Aorta (tissue), 5 donors: ENCODE results near the gene SLC7A7. TPM values are rescaled to one million over a fixed set of nuclear protein-coding genes. Genes with fewer than 3 reads are reported as not detected.
"Not testable (repeated sequence)": the region's sequence is repeated elsewhere in the genome, so short reads cannot be mapped to it uniquely, and the experiment has no call there.

Experiments used
- ATAC-seq: fragments of 200-7000 bp; cut with Tn5 transposase; one replicate; pipeline ENCODE4 v1.9.1; 2022; ENCODE audit warnings: moderate library complexity; ENCODE audit not compliant: low FRiP score
- DNase-seq, 2 donors: peaks; one replicate each; pipeline ENCODE4 v3.0.0-alpha.2; 2020
- H3K27ac ChIP-seq, 2 donors: one replicate each; pipeline ENCODE4 v1.5.1; 2013; ENCODE audit warnings: low read length in 2 of 2, mild to moderate bottlenecking in 2 of 2, moderate library complexity in 2 of 2, control low read depth in 1 of 2, inconsistent platforms in 1 of 2, low read depth in 1 of 2
- H3K27me3 ChIP-seq, 2 donors: one replicate each; pipeline ENCODE4 v1.6.1; 2013; ENCODE audit warnings: control low read depth in 1 of 2, low read length in 1 of 2, mild to moderate bottlenecking in 1 of 2, moderate library complexity in 1 of 2; ENCODE audit not compliant: insufficient read depth in 2 of 2, control insufficient read depth in 1 of 2
- H3K36me3 ChIP-seq, 2 donors: one replicate each; pipeline ENCODE4 v1.6.1; 2013; ENCODE audit warnings: control low read depth in 1 of 2, low read length in 1 of 2, mild to moderate bottlenecking in 1 of 2; ENCODE audit not compliant: insufficient read depth in 2 of 2, control insufficient read depth in 1 of 2
- H3K4me1 ChIP-seq, 2 donors: one replicate each; pipeline ENCODE4 v1.6.1; 2013; ENCODE audit warnings: low read length in 2 of 2, control low read depth in 1 of 2, mild to moderate bottlenecking in 1 of 2, moderate library complexity in 1 of 2; ENCODE audit not compliant: insufficient read depth in 2 of 2, control insufficient read depth in 1 of 2
- H3K4me3 ChIP-seq, 2 donors: one replicate each; pipeline ENCODE4 v1.5.1; 2013; ENCODE audit warnings: low read length in 2 of 2, control low read depth in 1 of 2, mild to moderate bottlenecking in 1 of 2
- H3K9me3 ChIP-seq: one replicate; pipeline ENCODE4 v1.6.1; 2013; ENCODE audit warnings: mild to moderate bottlenecking, low read length; ENCODE audit not compliant: control insufficient read depth
- WGBS, 2 donors: extraction: QIAGEN DNeasy Blood & Tissue Kit; methylation state at CpG; one replicate each; pipeline ENCODE4 v1.1.7; 2013; 5-methylcytosine and 5-hydroxymethylcytosine counted together
- intact Hi-C, 2 donors: fragments of 100-400 bp; cut with DNase I; formaldehyde crosslinking; loops; one replicate each; pipeline versions ENCODE4 v1.14.2 to v1.15.0; 2022
- polyA plus RNA-seq, 2 donors: library from polyadenylated mRNA; stranded (reverse); fragments of 200-250 nt; gene quantifications; one replicate each; pipeline ENCODE4 v1.2.3, GENCODE V29; 2013
- total RNA-seq, 2 donors: library from RNA; stranded (reverse); fragmentation: NEBNext Ultra II Directional; extraction: Animal tissue kit (Norgen Biotek cat#: 25700); gene quantifications; one replicate each; pipeline ENCODE4 v1.2.1, GENCODE V29; 2021
- donor health status: healthy with polysubstance abuse.
- donor health status: Bipolar disorder and iron deficiency.
- donor health status: DM: no; HTN: no; CAD: no.
- donor health status: DM: no; HTN: no; CAD: no.
- donor health status: DM: yes; HTN: yes; CAD: no.

SLC7A7 gene
- total and polyA plus RNA-seq, 4 donors: 15.4 to 44.2 (median 16.7) TPM

GRCh38 chr14:22805235-22805634 is 10.0 kb downstream of the SLC7A7 start:
- H3K4me1 ChIP-seq, intact Hi-C loops, H3K4me3 ChIP-seq, H3K9me3 ChIP-seq, H3K27me3 ChIP-seq, ATAC-seq, H3K27ac ChIP-seq, H3K36me3 ChIP-seq, DNase-seq: not testable (repeated sequence)
- WGBS, 2 donors: 83 to 96% methylated on average over 4 of the region's 4 CpGs

- Histone ChIP-seq H3K9me3 (no peaks in the 10 kb centered on the region), H3K4me3 (no peak overlapping the region), H3K4me1 (no peaks in the 10 kb centered on the region), H3K36me3 (no peaks in the 10 kb centered on the region), H3K27me3 (no peaks in the 10 kb centered on the region), H3K27ac (no peak overlapping the region)
- intact Hi-C loops: no loop called here
- DNase-seq: no peak
- ATAC-seq: no peak
- 84 to 92% methylated on average over 3 of the region's 3 CpGs for WGBS, 2 donors
These were observed 11.6 kb downstream of the SLC7A7 start for GRCh38 chr14:22803687-22803974.

GRCh38 chr14:22802860-22803686 is 12.2 kb downstream of the SLC7A7 start:
- H3K27ac ChIP-seq: no peak overlapping the region
- no peaks in the 10 kb centered on the region for H3K4me1 ChIP-seq
- no peak for ATAC-seq
- no peaks in the 10 kb centered on the region for H3K9me3 ChIP-seq
- H3K36me3 ChIP-seq: no peaks in the 10 kb centered on the region
- DNase-seq: no peak
- 83 to 87% methylated on average over 12 of the region's 12 CpGs for WGBS, 2 donors
- intact Hi-C loops: no loop called here
- no peak overlapping the region for H3K4me3 ChIP-seq
- H3K27me3 ChIP-seq: no peaks in the 10 kb centered on the region

- intact Hi-C loops: no loop called here
- WGBS, 2 donors: 72 to 84% methylated on average over 8 of the region's 8 CpGs
- H3K36me3 ChIP-seq: no peaks in the 10 kb centered on the region
- no peak overlapping the region for H3K4me3 ChIP-seq
- DNase-seq (no peak), ATAC-seq (no peak)
- no peak overlapping the region for H3K27ac ChIP-seq
- no peaks in the 10 kb centered on the region for H3K4me1 ChIP-seq
- H3K9me3 ChIP-seq: no peaks in the 10 kb centered on the region
- no peaks in the 10 kb centered on the region for H3K27me3 ChIP-seq
These were observed 13.5 kb downstream of the SLC7A7 start for GRCh38 chr14:22801716-22802115.

- WGBS, 2 donors: 80 to 91% methylated on average over 10 of the region's 10 CpGs
- H3K4me1 ChIP-seq: no peaks in the 10 kb centered on the region
These were observed 14.9 kb downstream of the SLC7A7 start for GRCh38 chr14:22800346-22800745.

GRCh38 chr14:22798528-22798927 is 16.7 kb downstream of the SLC7A7 start:
- WGBS, 2 donors: 57 to 61% methylated on average over 2 of the region's 2 CpGs
- DNase-seq (no peak), ATAC-seq (no peak)
- Histone ChIP-seq H3K4me1 (no peaks in the 10 kb centered on the region), H3K9me3 (no peaks in the 10 kb centered on the region), H3K36me3 (no peaks in the 10 kb centered on the region), H3K27ac (no peak overlapping the region), H3K4me3 (no peak overlapping the region), H3K27me3 (no peaks in the 10 kb centered on the region)
- intact Hi-C loops: no loop called here

More at GRCh38 chr14:22800346-22800745, 14.9 kb downstream of the SLC7A7 start:
- no peaks in the 10 kb centered on the region for H3K9me3 ChIP-seq
- no peak overlapping the region for H3K4me3 ChIP-seq
- DNase-seq: no peak
- intact Hi-C loops: no loop called here
- ATAC-seq: no peak
- no peak overlapping the region for H3K27ac ChIP-seq
- no peaks in the 10 kb centered on the region for H3K36me3 ChIP-seq
- no peaks in the 10 kb centered on the region for H3K27me3 ChIP-seq

GRCh38 chr14:22797017-22797917 is 18.0 kb downstream of the SLC7A7 start:
- H3K4me1 ChIP-seq: no peaks in the 10 kb centered on the region
- ATAC-seq (no peak), DNase-seq (no peak)
- no peaks in the 10 kb centered on the region for H3K9me3 ChIP-seq
- intact Hi-C loops: no loop called here
- no peak overlapping the region for H3K4me3 ChIP-seq
- no peak overlapping the region for H3K27ac ChIP-seq
- WGBS, 2 donors: 39 to 42% methylated on average over 5 of the region's 5 CpGs
- H3K27me3 ChIP-seq: no peaks in the 10 kb centered on the region
- no peaks in the 10 kb centered on the region for H3K36me3 ChIP-seq

GRCh38 chr14:22796087-22796707 is 19.0 kb downstream of the SLC7A7 start:
- 61 to 75% methylated on average over 5 of the region's 5 CpGs for WGBS, 2 donors
- H3K4me3 ChIP-seq: no peak overlapping the region
- H3K9me3 ChIP-seq: no peaks in the 10 kb centered on the region
- no peaks in the 10 kb centered on the region for H3K27me3 ChIP-seq
- H3K27ac ChIP-seq: no peak overlapping the region
- no peak for DNase-seq
- H3K36me3 ChIP-seq: no peaks in the 10 kb centered on the region
- intact Hi-C loops: no loop called here
- ATAC-seq: no peak
- H3K4me1 ChIP-seq: no peaks in the 10 kb centered on the region
